Endometrium (tissue), 2 donors: ENCODE results near the gene MATN4.

Source experiments
- FAIRE-seq: peaks from 2 replicates; lab custom pipeline; 2012; peaks lifted over from hg19 to GRCh38; lab: Jason Lieb, UNC
- donor health status: control.
- donor health status: control.

Gene MATN4

GRCh38 chr20:45315672-45316071, 7.6 kb upstream of the MATN4 start:
- no peak for FAIRE-seq

GRCh38 chr20:45313943-45314342, 5.8 kb upstream of the MATN4 start:
- FAIRE-seq: no peak

- no peak for FAIRE-seq
Measured at GRCh38 chr20:45313065-45313695, 5.1 kb upstream of the MATN4 start.

GRCh38 chr20:45312241-45312640, 4.1 kb upstream of the MATN4 start:
- FAIRE-seq: no peak

- FAIRE-seq: no peak
Measured at GRCh38 chr20:45311589-45312211, 3.6 kb upstream of the MATN4 start.

GRCh38 chr20:45309075-45309474, 976 bp upstream of the MATN4 start:
- no peak for FAIRE-seq

- no peak for FAIRE-seq
Measured at GRCh38 chr20:45307076-45307640, 941 bp downstream of the MATN4 start.

GRCh38 chr20:45306431-45306982, 1.6 kb downstream of the MATN4 start, which contains the start of gene RBPJL:
RBPJL (plus strand) TSS chr20:45306840; CDS start chr20:45306923, 83 bp downstream.
- no peak for FAIRE-seq

- FAIRE-seq: no peak
Measured at GRCh38 chr20:45305262-45305661, 2.8 kb downstream of the MATN4 start.

GRCh38 chr20:45304464-45304999, 3.6 kb downstream of the MATN4 start:
- FAIRE-seq: no peak

GRCh38 chr20:45303586-45304463, 4.3 kb downstream of the MATN4 start:
- FAIRE-seq: no peak

- FAIRE-seq: no peak
Measured at GRCh38 chr20:45301824-45302271, 6.3 kb downstream of the MATN4 start.

GRCh38 chr20:45300961-45301360, 7.1 kb downstream of the MATN4 start:
- no peak for FAIRE-seq

- FAIRE-seq: no peak
Measured at GRCh38 chr20:45299786-45300185, 8.3 kb downstream of the MATN4 start.

GRCh38 chr20:45297786-45298497, 10.2 kb downstream of the MATN4 start:
- no peak for FAIRE-seq

- no peak for FAIRE-seq
Measured at GRCh38 chr20:45294659-45295058, 13.4 kb downstream of the MATN4 start.

- no peak for FAIRE-seq
Measured at GRCh38 chr20:45294003-45294368, 14.1 kb downstream of the MATN4 start.

GRCh38 chr20:45293041-45294002, 14.8 kb downstream of the MATN4 start:
- no peak for FAIRE-seq

- no peak for FAIRE-seq
Measured at GRCh38 chr20:45292343-45292742, 15.8 kb downstream of the MATN4 start.

- no peak for FAIRE-seq
Measured at GRCh38 chr20:45291526-45291925, 16.6 kb downstream of the MATN4 start.
